Fibroblast of lung (primary cell): Measurements from ENCODE around the gene NIPAL3. TPM values are rescaled to one million over a fixed set of nuclear protein-coding genes. Genes with fewer than 3 reads are reported as not detected.

Experiments used
- DNase-seq, 2 donors: peaks; one replicate each; pipeline versions ENCODE4 v3.0.0 to v3.0.0-alpha.2; 2010; ENCODE audit warnings: low read depth in 2 of 2
- H2AFZ ChIP-seq: 2 replicates; pipeline ENCODE4 v1.5.1; 2012; ENCODE audit warnings: low read length, control low read depth, inconsistent platforms
- H3K27ac ChIP-seq: 2 replicates; pipeline ENCODE4 v1.5.1; 2011; ENCODE audit warnings: low read length, control low read depth; ENCODE audit not compliant: insufficient read depth
- H3K27me3 ChIP-seq: 2 replicates; pipeline ENCODE4 v1.5.1; 2011; ENCODE audit warnings: mild to moderate bottlenecking, low read length; ENCODE audit not compliant: control insufficient read depth, insufficient read depth
- H3K36me3 ChIP-seq: 2 replicates; pipeline ENCODE4 v1.5.1; 2011; ENCODE audit warnings: low read length; ENCODE audit not compliant: control insufficient read depth, insufficient read depth
- H3K4me1 ChIP-seq: 2 replicates; pipeline ENCODE4 v1.5.1; 2011; ENCODE audit warnings: low read length; ENCODE audit not compliant: control insufficient read depth, insufficient read depth; ENCODE audit errors: extremely low read depth
- H3K4me2 ChIP-seq: 2 replicates; pipeline ENCODE4 v1.5.1; 2011; ENCODE audit warnings: low read length, control low read depth; ENCODE audit not compliant: insufficient read depth; ENCODE audit errors: extremely low read depth
- H3K4me3 ChIP-seq, 4 experiments: fragments of 200-600 bp in 1 of 4; sonication (generic) in 1 of 4; replicated peaks in 1 of 4; 2 replicates each; pipeline ENCODE4 v1.5.1; 2011 to 2016; ENCODE audit warnings: low read length in 4 of 4, low read depth in 3 of 4, mild to moderate bottlenecking in 3 of 4, control low read depth in 2 of 4, inconsistent platforms in 1 of 4, mixed read lengths in 1 of 4; ENCODE audit not compliant: insufficient read depth in 1 of 4; ENCODE audit errors: control extremely low read depth in 1 of 4
- H3K79me2 ChIP-seq: 2 replicates; pipeline ENCODE4 v1.5.1; 2012; ENCODE audit warnings: mild to moderate bottlenecking, low read length, inconsistent platforms; ENCODE audit not compliant: control insufficient read depth, insufficient read depth
- H3K9ac ChIP-seq: 2 replicates; pipeline ENCODE4 v1.5.1; 2011; ENCODE audit warnings: mild to moderate bottlenecking, low read length, control low read depth; ENCODE audit not compliant: insufficient read depth
- H3K9me3 ChIP-seq: 2 replicates; pipeline ENCODE4 v1.5.1; 2012; ENCODE audit warnings: low read depth, low read length; ENCODE audit not compliant: control insufficient read depth, insufficient read depth
- H4K20me1 ChIP-seq: 2 replicates; pipeline ENCODE4 v1.5.1; 2011; ENCODE audit warnings: low read length; ENCODE audit not compliant: control insufficient read depth, insufficient read depth; ENCODE audit errors: extremely low read depth
- CTCF ChIP-seq, 2 donors: IDR thresholded peaks in 1 of 2; conservative IDR thresholded peaks in 1 of 2; 1 replicate in 1 of 2; 2 replicates in 1 of 2; pipeline ENCODE4 v1.5.1; 2011 to 2012; ENCODE audit warnings: low read length in 2 of 2, control low read depth in 1 of 2, inconsistent platforms in 1 of 2, low read depth in 1 of 2, mild to moderate bottlenecking in 1 of 2
- EZH2 ChIP-seq: IDR thresholded peaks from 2 replicates; pipeline ENCODE4 v1.5.1; 2012; ENCODE audit warnings: low read length, control low read depth, mild to moderate bottlenecking; ENCODE audit errors: missing control alignments
- polyA plus RNA-seq, 2 donors: library from polyadenylated mRNA; depleted of rRNA in 1 of 2; stranded (reverse) in 1 of 2; unstranded in 1 of 2; fragments of >200 nt; gene quantifications; 2 replicates each; pipeline ENCODE4 v1.2.1, GENCODE V29; 2011 to 2012; ENCODE audit warnings: missing spikeins in 1 of 2
- total RNA-seq: library from RNA; depleted of rRNA; stranded (reverse); fragments of >200 nt; gene quantifications from 2 replicates; pipeline ENCODE4 v1.2.1, GENCODE V29; 2014

The NIPAL3 gene
- total and polyA plus RNA-seq, 2 donors (not counting 1 experiment from before 2014, with no cell fraction given): 65.3 to 85.2 TPM

- Histone ChIP-seq H3K27me3 (no peaks in the 10 kb centered on the region), H3K9ac (no peak overlapping the region)
- TF ChIP-seq CTCF (conservative IDR thresholded peaks at IDR 0.05 in 1 of 2, IDR thresholded peaks at IDR 0.05 in 1 of 2; ENCODE audit: low read depth in 1 of 2, low read length in 2 of 2): no peak
- TF ChIP-seq EZH2: no peak
These were observed 10.3 kb downstream of the NIPAL3 start for GRCh38 chr1:24425922-24426321.

DNA sequence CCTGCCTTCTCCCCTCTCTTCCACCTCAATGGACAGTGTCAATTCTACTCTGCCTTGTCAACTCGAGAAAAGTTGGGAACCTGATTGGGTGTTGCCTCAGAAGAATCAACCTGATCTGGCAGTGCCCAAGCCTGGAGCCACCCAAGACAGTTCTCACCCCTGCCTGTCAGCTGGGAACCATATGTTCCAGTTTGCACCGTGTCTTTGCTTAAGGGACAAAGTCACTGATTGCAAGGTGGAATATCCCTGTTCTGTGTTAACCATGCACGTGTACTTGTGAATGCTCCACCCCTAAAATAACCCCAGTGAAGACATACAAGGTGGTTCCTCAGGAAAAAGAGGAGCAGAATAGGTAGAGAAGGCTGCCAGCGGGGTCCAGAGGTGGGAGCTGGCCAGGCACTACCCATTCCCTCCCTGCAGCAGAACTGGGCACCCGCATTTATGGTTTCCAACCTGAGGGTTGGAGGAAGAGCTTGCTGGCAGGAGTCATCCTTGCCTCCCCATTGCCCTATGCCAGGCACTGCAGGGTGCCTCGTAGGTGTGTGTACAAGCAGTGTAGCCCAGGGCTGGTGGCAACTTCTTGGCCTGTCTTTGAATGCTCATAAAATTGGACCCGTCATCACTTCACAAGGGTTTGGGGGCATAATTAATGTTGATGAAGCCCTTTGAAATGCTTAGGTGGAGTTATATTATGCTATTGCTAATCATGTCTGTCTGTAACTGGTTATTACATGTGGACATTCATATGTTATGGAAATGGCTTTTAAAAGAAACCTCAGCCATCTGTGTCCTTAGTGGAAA, 11.3 kb downstream of the NIPAL3 start:
- Histone ChIP-seq H3K36me3 (peaks cover 2% of the 10 kb centered on the region), H2AFZ (no peak overlapping the region), H3K27me3 (no peaks in the 10 kb centered on the region), H3K27ac (no peak overlapping the region), H4K20me1 (no peaks in the 10 kb centered on the region), H3K4me3 (no peak overlapping the region), H3K79me2 (no peaks in the 10 kb centered on the region), H3K9me3 (no peaks in the 10 kb centered on the region), H3K4me2 (no peak overlapping the region), H3K9ac (no peak overlapping the region), H3K4me1 (no peaks in the 10 kb centered on the region)
- TF ChIP-seq EZH2 (no peak), CTCF (conservative IDR thresholded peaks at IDR 0.05 in 1 of 2, IDR thresholded peaks at IDR 0.05 in 1 of 2; ENCODE audit: low read depth in 1 of 2, low read length in 2 of 2) (no peak)
- no peak for DNase-seq

More at GRCh38 chr1:24425922-24426321, 10.3 kb downstream of the NIPAL3 start:
- no peaks in the 10 kb centered on the region for H3K79me2 ChIP-seq
- no peak for DNase-seq
- peaks cover 2% of the 10 kb centered on the region for H3K36me3 ChIP-seq
- H2AFZ ChIP-seq: no peak overlapping the region
- no peaks in the 10 kb centered on the region for H4K20me1 ChIP-seq
- no peaks in the 10 kb centered on the region for H3K4me1 ChIP-seq
- no peak overlapping the region for H3K27ac ChIP-seq
- no peaks in the 10 kb centered on the region for H3K9me3 ChIP-seq
- H3K4me3 ChIP-seq: no peak overlapping the region
- H3K4me2 ChIP-seq: no peak overlapping the region

- H3K27ac ChIP-seq: no peak overlapping the region
- TF ChIP-seq CTCF (conservative IDR thresholded peaks at IDR 0.05 in 1 of 2, IDR thresholded peaks at IDR 0.05 in 1 of 2; ENCODE audit: low read depth in 1 of 2, low read length in 2 of 2) (no peak), EZH2 (no peak)
These were observed 11.9 kb downstream of the NIPAL3 start for GRCh38 chr1:24427545-24427862.

More at GRCh38 chr1:24427545-24427862, 11.9 kb downstream of the NIPAL3 start:
- Histone ChIP-seq H3K36me3 (peaks cover 2% of the 10 kb centered on the region), H3K9ac (no peak overlapping the region), H3K4me1 (no peaks in the 10 kb centered on the region), H4K20me1 (no peaks in the 10 kb centered on the region), H3K27me3 (no peaks in the 10 kb centered on the region), H2AFZ (no peak overlapping the region), H3K4me3 (no peak overlapping the region), H3K4me2 (no peak overlapping the region), H3K79me2 (no peaks in the 10 kb centered on the region), H3K9me3 (no peaks in the 10 kb centered on the region)
- no peak for DNase-seq
